ENCODE results near the gene HPN. TPM values are rescaled to one million over a fixed set of nuclear protein-coding genes. Genes with fewer than 3 reads are reported as not detected.
"Not testable (repeated sequence)": the region's sequence is repeated elsewhere in the genome, so short reads cannot be mapped to it uniquely, and the experiment has no call there.

Gene HPN
- total RNA-seq, 4 donors from 2014 or later: 0.26 to 2.7 (median 0.68) TPM

GRCh38 chr19:34997071-34997617 lies 44.4 kb upstream of the HPN start:
- no peaks in the 10 kb centered on the region for H3K27me3 ChIP-seq
- no peaks in the 10 kb centered on the region for H3K4me1 ChIP-seq
- no peaks in the 10 kb centered on the region for H3K36me3 ChIP-seq
- H3K27ac ChIP-seq: peak overlapping the region in 1 of 2 donors; percentile 35
- DNase-seq: no peak
- intact Hi-C loops (cut with DNase I; ENCODE audit: low total_unique reads): no loop called here
- TF ChIP-seq POLR2A (IDR thresholded peaks at IDR 0.05): no peak
- no peak for TF ChIP-seq CTCF (IDR thresholded peaks at IDR 0.05)
- H3K9me3 ChIP-seq: no peaks in the 10 kb centered on the region
- H3K4me3 ChIP-seq: no peak overlapping the region

- H3K27ac ChIP-seq: peak overlapping the region in 1 of 2 donors; percentile 99
- H3K4me3 ChIP-seq; H3K27me3 ChIP-seq; H3K4me1 ChIP-seq; DNase-seq; H3K36me3 ChIP-seq; intact Hi-C loops (cut with DNase I; ENCODE audit: low total_unique reads); H3K9me3 ChIP-seq: not testable (repeated sequence)
These were observed 43.3 kb upstream of the HPN start for GRCh38 chr19:34998224-34998623.

GRCh38 chr19:34998777-34999497 lies 42.6 kb upstream of the HPN start:
- no peaks in the 10 kb centered on the region for H3K9me3 ChIP-seq
- peak overlapping the region; percentile 65 to 86 for H3K4me3 ChIP-seq
- intact Hi-C loops (cut with DNase I; ENCODE audit: low total_unique reads): no loop called here
- no peaks in the 10 kb centered on the region for H3K36me3 ChIP-seq
- H3K4me1 ChIP-seq: no peaks in the 10 kb centered on the region
- H3K27me3 ChIP-seq: no peaks in the 10 kb centered on the region
- peak overlapping the region; percentile 99 for H3K27ac ChIP-seq
- TF ChIP-seq CTCF (IDR thresholded peaks at IDR 0.05): no peak
- TF ChIP-seq POLR2A (IDR thresholded peaks at IDR 0.05): no peak
- no peak for DNase-seq

GRCh38 chr19:34999498-35000337 lies 41.8 kb upstream of the HPN start, which contains the start of gene GRAMD1A:
Gene GRAMD1A (plus strand): TSS chr19:35000323. CDS start chr19:35000479, 156 bp downstream.
- DNase-seq: peak; percentile 86 to 91
- Histone ChIP-seq H3K36me3 (no peaks in the 10 kb centered on the region), H3K27me3 (no peaks in the 10 kb centered on the region), H3K9me3 (no peaks in the 10 kb centered on the region), H3K27ac (peak within 1 kb of the TSS; percentile 99), H3K4me1 (no peaks in the 10 kb centered on the region), H3K4me3 (peak within 1 kb of the TSS; percentile 65 to 86)
- intact Hi-C loops (cut with DNase I; ENCODE audit: low total_unique reads): no loop called here
- TF ChIP-seq POLR2A (IDR thresholded peaks at IDR 0.05) (peak; percentile 14 to 67), CTCF (IDR thresholded peaks at IDR 0.05) (no peak)

- intact Hi-C loops (cut with DNase I; ENCODE audit: low total_unique reads): no loop called here
These were observed 41.2 kb upstream of the HPN start for GRCh38 chr19:35000338-35000646.

More at GRCh38 chr19:35000338-35000646, 41.2 kb upstream of the HPN start:
- no peak for DNase-seq
- Histone ChIP-seq H3K27me3 (no peaks in the 10 kb centered on the region), H3K4me1 (no peaks in the 10 kb centered on the region), H3K36me3 (no peaks in the 10 kb centered on the region), H3K4me3 (peak overlapping the region; percentile 65 to 86), H3K27ac (peak overlapping the region; percentile 99), H3K9me3 (no peaks in the 10 kb centered on the region)
- TF ChIP-seq CTCF (IDR thresholded peaks at IDR 0.05) (no peak), POLR2A (IDR thresholded peaks at IDR 0.05) (peak; percentile 78 to 88)

All from uterus (tissue), 4 donors.